HEK293 (cell line): ENCODE measurements around the gene SULT1A2.

ENCODE experiments used
- ATF2 ChIP-seq: fragments of 450-650 bp; formaldehyde crosslinking; IDR thresholded peaks from 2 replicates; pipeline ENCODE4 v1.5.1; 2016; ENCODE audit warnings: missing biosample characterization, missing genetic modification characterization, low read depth
- KLF16 ChIP-seq: fragments of 450-650 bp; formaldehyde crosslinking; IDR thresholded peaks from 2 replicates; pipeline ENCODE4 v1.5.1; 2017; ENCODE audit warnings: missing biosample characterization, missing genetic modification characterization
- ZBTB11 ChIP-seq: fragments of 450-650 bp; formaldehyde crosslinking; conservative IDR thresholded peaks from 2 replicates; pipeline ENCODE4 v1.5.1; 2016; ENCODE audit warnings: low read depth, missing biosample characterization, missing genetic modification characterization
- ZBTB21 ChIP-seq: fragments of 450-650 bp; formaldehyde crosslinking; IDR thresholded peaks from 2 replicates; pipeline ENCODE4 v1.5.1; 2017; ENCODE audit warnings: missing biosample characterization, missing genetic modification characterization
- ZBTB26 ChIP-seq: fragments of 450-650 bp; formaldehyde crosslinking; optimal IDR thresholded peaks from 2 replicates; pipeline ENCODE3; 2016; ENCODE audit warnings: missing biosample characterization, mild to moderate bottlenecking, missing genetic modification characterization
- ZFHX2 ChIP-seq: fragments of 450-650 bp; formaldehyde crosslinking; conservative IDR thresholded peaks from 2 replicates; pipeline ENCODE4 v1.5.1; 2016; ENCODE audit warnings: missing biosample characterization, missing genetic modification characterization
- ZNF157 ChIP-seq: fragments of 450-650 bp; formaldehyde crosslinking; IDR thresholded peaks from 2 replicates; pipeline ENCODE4 v1.5.1; 2016; ENCODE audit warnings: missing biosample characterization, missing genetic modification characterization
- ZNF280D ChIP-seq: fragments of 450-650 bp; formaldehyde crosslinking; IDR thresholded peaks from 2 replicates; pipeline ENCODE4 v1.5.1; 2016; ENCODE audit warnings: missing biosample characterization, missing genetic modification characterization
- ZNF324 ChIP-seq: fragments of 450-650 bp; formaldehyde crosslinking; IDR thresholded peaks from 2 replicates; pipeline ENCODE4 v1.5.1; 2016; ENCODE audit warnings: missing biosample characterization, missing genetic modification characterization
- ZNF354C ChIP-seq: fragments of 450-650 bp; formaldehyde crosslinking; IDR thresholded peaks from 2 replicates; pipeline ENCODE4 v1.5.1; 2016; ENCODE audit warnings: missing biosample characterization, missing genetic modification characterization, low read depth, borderline replicate concordance
- ZNF366 ChIP-seq: fragments of 450-650 bp; formaldehyde crosslinking; conservative IDR thresholded peaks from 2 replicates; pipeline ENCODE4 v1.5.1; 2016; ENCODE audit warnings: missing biosample characterization, missing genetic modification characterization
- ZNF394 ChIP-seq: fragments of 450-650 bp; formaldehyde crosslinking; IDR thresholded peaks from 2 replicates; pipeline ENCODE4 v1.5.1; 2016; ENCODE audit warnings: missing biosample characterization, missing genetic modification characterization, mild to moderate bottlenecking, moderate library complexity, borderline replicate concordance
- ZNF488 ChIP-seq: fragments of 450-650 bp; formaldehyde crosslinking; IDR thresholded peaks from 2 replicates; pipeline ENCODE4 v1.5.1; 2016; ENCODE audit warnings: missing biosample characterization, missing genetic modification characterization
- ZNF549 ChIP-seq: fragments of 450-650 bp; IDR thresholded peaks from 2 replicates; pipeline ENCODE4 v1.5.1; 2018; ENCODE audit warnings: missing biosample characterization, missing genetic modification characterization, mild to moderate bottlenecking, inconsistent platforms, moderate library complexity
- ZNF580 ChIP-seq: fragments of 450-650 bp; formaldehyde crosslinking; IDR thresholded peaks from 2 replicates; pipeline ENCODE4 v1.5.1; 2016; ENCODE audit warnings: missing biosample characterization, missing genetic modification characterization
- ZNF621 ChIP-seq: fragments of 450-650 bp; formaldehyde crosslinking; IDR thresholded peaks from 2 replicates; pipeline ENCODE4 v1.5.1; 2017; ENCODE audit warnings: missing biosample characterization, missing genetic modification characterization
- ZNF660 ChIP-seq: fragments of 450-650 bp; IDR thresholded peaks from 2 replicates; pipeline ENCODE4 v1.5.1; 2018; ENCODE audit warnings: missing biosample characterization, mild to moderate bottlenecking, missing genetic modification characterization
- ZNF677 ChIP-seq: fragments of 450-650 bp; IDR thresholded peaks from 2 replicates; pipeline ENCODE4 v1.5.0; 2018; ENCODE audit warnings: missing biosample characterization, mild to moderate bottlenecking, missing genetic modification characterization, moderate library complexity
- ZNF747 ChIP-seq: fragments of 450-650 bp; formaldehyde crosslinking; IDR thresholded peaks from 2 replicates; pipeline ENCODE4 v1.5.1; 2016; ENCODE audit warnings: missing biosample characterization, missing genetic modification characterization
- ZNF76 ChIP-seq: fragments of 450-650 bp; formaldehyde crosslinking; IDR thresholded peaks from 2 replicates; pipeline ENCODE4; 2016; ENCODE audit warnings: low read depth, missing biosample characterization, missing genetic modification characterization, borderline replicate concordance
- ZSCAN5A ChIP-seq: fragments of 450-650 bp; formaldehyde crosslinking; IDR thresholded peaks from 2 replicates; pipeline ENCODE4 v1.5.1; 2016; ENCODE audit warnings: missing biosample characterization, missing genetic modification characterization

Gene SULT1A2

GRCh38 chr16:28553776-28554633, 42.8 kb downstream of the SULT1A2 start, which contains the start of gene SGF29 (continued):
- TF ChIP-seq ZSCAN5A (tag by site-specific recombination) (0 out of 2 replicates have a peak, but pooled peaks have one; percentile 67), ATF2 (peak; percentile 20; the same call in 1 of the 2 replicates), ZNF76 (peak; percentile 89), KLF16 (tag by site-specific recombination) (peak; percentile 90), ZNF394 (tag by site-specific recombination) (peak; percentile 66; the same call in 1 of the 2 replicates), ZBTB11 (tag by site-specific recombination) (0 out of 2 replicates have a peak, but pooled peaks have one; percentile 38), ZNF580 (tag by site-specific recombination) (peak; percentile 56; the same call in 1 of the 2 replicates), ZNF280D (tag by site-specific recombination) (no peak), ZNF157 (tag by site-specific recombination) (no peak), ZNF621 (tag by site-specific recombination) (no peak), ZNF324 (tag by site-specific recombination) (peak; percentile 79; the same call in 1 of the 2 replicates), ZNF660 (tag by site-specific recombination) (peak; percentile 95), ZBTB26 (tag by site-specific recombination) (peak; percentile 91), ZFHX2 (tag by site-specific recombination) (no peak), ZNF488 (tag by site-specific recombination) (no peak), ZNF677 (tag by site-specific recombination) (no peak), ZNF747 (tag by site-specific recombination) (no peak), ZNF549 (tag by site-specific recombination) (no peak), ZBTB21 (tag by site-specific recombination) (peak; percentile 36; the same call in 1 of the 2 replicates), ZNF354C (tag by site-specific recombination) (no peak), ZNF366 (tag by site-specific recombination) (peak; percentile 76)
